HG02973 (cell line): ENCODE results near the gene NRG3.

Experiments used
- ATAC-seq: cut with Tn5 transposase; IDR thresholded peaks from one replicate; pipeline ENCODE4 v1.9.1; 2021; ENCODE audit warnings: moderate library complexity; ENCODE audit not compliant: unreplicated experiment

NRG3 gene

DNA sequence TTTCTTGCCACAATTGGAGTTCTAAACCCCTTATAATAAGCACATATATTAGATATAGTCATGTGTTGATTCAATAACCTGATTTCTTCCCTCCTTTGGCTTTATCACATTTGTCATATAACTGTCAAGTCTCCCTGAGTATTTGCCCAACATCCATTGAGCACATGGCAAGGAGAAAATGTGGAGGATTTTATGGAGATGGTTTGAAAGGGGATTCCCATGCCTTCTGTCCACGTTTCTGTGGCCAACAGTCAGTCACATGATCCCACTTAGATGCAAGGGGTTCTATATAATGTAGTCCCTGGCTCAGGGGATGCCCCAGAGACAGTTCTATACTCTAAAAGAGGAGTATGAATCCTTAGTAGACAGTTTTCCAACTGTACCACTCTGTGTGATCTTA is 577.7 kb downstream of the NRG3 start:
- no peak for ATAC-seq

DNA sequence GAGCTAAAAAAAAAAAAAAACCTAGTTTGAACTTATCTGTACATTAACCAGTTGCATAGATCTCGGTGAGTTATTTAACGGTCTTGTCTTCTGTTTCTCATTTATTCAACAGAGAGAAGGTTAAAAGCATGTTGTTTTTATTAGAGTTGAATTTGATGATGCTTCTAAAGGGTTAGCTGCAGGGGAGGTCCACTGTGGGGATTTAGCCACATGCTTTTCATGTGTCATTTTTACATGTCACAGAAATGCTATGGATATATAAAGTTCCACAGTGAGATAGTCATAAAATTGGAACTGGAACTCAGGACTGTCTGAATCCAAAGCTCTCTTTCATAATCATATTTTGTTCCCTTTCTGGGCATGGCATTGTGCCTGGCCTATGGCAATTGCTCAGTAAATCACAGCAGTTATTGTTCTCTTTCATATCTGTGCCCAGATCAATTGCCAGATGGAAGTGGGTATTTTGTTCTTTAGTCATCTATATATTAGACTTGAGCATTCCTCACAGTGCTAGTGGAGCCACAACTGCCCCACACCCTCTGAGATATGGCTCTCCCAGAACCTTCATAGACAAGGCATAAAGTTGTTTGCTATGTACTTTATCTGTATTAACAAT is 578.8 kb downstream of the NRG3 start:
- ATAC-seq = no peak

DNA sequence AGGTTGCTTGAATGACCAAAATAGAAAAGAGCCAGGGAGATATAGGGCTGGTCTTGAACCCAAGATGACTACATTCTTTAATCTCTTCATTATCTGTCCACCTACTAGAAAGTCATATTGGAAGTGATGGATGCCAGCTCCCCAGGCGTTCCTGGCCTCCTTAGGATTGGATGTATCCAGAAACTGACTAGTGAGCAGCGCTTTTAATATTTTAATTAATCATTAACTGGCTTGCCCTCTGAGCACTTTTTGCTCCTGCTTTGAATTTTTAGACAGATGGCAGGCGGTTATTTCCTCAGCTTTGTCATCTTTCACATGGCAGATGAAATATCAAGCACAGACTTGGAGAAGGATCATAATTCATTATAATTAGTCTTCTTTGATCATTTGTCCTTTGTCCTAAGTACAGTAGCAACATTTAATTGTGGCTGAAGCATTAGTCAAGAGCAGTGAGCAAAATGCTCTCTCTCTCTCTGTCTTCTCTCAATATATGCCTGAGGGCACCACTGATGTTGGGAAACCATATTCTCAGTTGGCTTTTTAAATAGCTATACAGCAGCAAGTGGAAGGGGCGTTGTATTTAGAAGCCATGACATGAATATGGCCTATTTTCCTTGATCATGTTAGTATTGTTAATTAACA is 588.0 kb downstream of the NRG3 start:
- no peak for ATAC-seq

DNA sequence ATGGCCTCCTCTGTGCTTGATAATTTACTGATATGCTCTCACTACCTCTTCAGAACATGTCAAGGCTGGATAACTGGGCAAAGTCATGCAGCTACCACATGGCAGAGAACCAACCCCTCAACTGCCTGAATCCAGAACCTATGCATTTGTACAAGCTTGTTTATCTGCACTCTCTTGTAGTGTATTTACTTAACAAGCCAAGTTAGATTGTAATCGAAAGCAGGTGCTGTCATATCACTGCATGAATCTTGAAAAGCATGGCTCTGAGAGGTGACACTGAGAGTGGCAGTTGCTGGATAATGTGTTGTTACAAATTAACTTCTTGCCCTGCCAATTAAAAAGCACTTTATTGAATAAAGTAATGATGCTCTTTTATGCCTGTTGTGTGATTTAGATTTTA is 588.6 kb downstream of the NRG3 start:
- ATAC-seq = no peak

DNA sequence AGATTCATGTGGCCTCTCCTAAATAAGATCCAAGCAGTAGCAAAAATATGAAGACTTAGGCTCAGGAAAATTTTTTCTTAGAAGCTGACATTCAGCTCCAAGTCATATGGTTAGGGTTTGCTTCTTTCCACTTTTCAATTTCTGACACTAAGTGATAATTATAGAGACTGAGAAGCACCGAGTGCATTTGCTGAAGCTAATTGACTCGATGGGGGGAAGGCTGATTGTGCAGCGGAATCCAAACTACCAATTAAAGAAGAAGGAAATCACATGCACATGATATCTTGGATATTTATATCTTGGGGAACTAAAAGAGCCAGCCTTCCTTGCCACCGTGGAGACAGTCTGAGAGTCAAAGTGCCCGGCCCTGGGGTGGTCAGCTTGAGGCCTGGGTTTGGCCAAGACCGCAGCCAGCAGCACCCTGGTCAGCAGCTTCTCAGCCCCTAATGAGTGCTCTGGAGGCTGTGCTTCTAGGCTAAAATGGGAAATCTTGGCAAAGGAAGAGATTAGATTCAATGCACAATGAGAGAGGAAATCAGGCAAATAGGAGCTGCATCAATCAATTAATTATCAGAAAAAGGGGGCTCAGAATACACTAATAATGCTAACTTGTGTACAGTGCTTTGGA is 589.3 kb downstream of the NRG3 start:
- no peak for ATAC-seq

DNA sequence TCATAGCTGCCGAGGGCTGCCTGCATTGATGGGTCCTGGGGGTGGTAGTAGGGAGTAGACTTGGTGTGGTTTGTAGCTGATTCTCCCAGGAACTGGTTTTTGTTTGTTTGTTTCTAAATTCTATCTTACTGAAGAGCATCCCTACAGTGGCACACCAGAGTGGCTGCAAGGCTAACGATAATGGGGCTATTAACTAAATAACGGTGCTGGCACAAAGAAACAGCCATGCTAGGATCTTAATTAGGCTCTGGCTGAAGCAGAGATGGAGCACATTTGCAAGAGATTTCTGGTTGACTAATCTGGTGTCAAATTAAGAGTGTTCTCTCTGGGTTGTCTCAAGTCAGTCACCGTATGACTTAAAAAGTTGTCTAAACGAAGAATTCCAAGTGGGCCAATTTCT is 590.0 kb downstream of the NRG3 start:
- ATAC-seq = no peak

DNA sequence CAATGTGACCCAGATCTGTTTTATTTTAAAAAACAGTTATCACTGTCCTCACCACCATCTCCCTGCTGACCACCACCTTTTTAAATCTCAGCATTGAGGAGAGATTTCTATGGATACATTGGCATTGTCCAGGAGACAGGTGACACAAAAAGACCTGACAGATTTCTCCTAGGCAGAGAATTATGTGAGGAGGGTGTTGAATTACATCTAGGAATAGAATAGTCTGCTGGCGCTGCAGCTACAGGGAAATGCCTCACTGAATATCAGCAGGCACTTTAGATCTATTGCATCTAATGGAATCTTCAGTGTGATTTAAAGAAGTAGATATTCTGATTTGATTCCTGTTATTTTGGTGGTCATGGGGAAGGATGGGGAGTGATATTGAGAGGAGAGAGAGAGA is 593.5 kb downstream of the NRG3 start:
- no peak for ATAC-seq

DNA sequence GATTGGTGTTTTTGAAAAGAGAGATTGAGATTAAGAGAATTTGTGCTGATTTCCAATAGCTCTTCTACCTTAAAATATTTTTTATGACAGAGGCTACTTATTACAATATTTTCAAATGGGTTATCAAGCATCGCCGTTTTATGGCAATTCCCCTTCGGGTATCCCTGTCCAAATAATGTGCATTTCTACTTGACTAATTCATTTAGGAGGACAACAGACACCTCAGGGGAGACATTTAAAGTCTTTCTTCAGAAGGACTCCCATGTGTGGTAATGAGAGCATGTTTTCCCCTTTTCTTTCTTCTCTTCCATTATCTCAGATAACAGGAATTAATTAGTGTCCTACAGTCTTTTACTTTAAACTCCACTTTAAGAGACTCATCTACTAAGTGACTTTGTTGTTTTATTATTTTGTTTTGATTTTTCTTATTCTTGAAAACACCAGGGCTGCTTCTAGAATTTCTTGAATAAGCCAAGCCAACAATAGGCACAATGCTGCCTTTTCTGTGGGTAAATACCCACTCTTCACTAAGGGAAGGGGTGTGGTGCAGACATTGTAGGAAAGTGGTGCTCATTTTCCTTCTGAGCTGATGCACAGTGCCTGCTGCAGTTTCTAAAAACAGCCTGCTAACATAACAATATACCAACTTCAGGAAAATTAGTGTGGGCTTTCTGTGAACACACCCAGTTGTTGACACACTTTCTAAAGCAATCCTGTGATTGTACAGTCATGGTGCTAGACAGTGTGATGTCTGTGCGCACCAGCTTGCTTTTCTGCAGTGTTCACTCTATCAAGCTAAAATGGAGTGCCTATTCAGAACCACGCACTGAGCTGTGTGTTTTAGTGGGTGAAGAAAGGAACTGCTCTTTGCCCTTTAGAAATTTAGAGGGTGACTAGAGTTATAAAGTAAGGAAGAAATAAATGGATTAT is 597.7 kb downstream of the NRG3 start:
- no peak for ATAC-seq

DNA sequence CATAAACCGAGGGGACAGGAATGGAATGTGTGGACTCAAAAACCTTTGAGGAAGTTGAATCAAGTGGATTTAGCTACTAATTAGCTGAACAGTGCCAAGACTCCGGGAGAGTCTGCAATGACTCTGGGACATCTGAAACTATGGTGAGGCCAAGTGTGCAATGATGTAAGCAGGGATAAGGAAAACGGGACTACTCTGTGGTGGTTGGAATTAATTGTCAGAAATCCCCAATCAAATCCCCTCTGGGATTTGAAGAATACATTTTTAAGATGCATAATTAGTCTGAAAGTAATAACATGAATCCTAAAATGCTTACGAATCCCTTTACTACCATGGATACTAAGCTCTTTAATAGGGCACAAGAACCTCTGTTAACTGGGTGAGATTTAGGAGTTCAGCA is 602.8 kb downstream of the NRG3 start:
- no peak for ATAC-seq

DNA sequence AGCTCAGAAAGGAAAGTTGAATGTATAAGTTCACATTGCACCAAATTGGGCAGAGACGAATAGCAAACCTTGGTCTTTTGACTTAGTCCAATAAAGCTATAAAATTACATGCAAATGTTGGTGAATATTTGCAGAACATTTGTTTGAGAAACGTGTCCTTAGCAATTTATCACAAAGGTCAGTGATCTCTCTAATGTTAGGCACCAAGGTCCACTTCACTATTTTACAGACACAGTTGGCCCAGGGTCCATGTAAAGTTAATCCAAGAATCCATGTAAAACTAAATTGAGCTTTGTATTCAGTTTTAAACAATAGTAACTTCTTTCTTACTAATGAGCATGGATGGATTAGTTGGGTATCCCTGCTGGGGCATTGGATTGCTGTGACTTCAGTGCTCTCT is 617.7 kb downstream of the NRG3 start:
- ATAC-seq = no peak

DNA sequence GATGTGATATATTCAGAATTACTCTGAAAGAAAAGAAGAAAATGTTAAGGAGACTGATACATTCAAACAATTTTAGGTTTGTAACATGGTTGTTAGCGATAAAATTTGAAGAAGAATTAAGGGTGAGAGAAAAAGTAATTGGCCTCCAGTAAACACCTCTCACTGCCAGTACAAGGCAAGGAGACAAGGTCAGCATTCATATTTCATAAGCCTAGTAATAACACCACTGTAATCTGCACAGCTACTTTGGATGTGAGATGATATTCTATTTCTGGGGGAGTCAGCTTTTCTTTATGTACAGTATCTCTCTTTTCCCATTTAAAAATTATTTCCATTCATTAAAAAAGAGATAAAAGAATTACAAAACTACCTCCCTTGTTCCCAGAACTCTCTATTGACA is 621.1 kb downstream of the NRG3 start:
- ATAC-seq = no peak

DNA sequence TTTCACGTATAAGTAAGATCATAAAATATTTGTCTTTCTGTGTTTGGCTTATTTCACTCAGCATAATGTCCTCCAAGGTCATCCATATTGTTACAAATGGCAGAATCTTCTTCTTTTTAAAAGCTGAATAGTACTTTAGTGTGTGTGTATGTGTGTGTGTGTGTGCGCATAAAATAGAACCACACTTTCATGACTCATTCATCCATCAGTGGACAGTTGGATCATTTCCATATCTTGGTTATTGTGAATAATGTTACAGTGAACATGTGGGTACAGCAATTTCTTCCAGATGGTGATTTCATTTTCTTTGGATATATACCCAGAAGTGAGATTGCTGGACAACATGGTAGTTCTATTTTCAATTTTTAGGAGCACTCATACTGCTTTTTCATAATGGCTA is 622.4 kb downstream of the NRG3 start:
- no peak for ATAC-seq

DNA sequence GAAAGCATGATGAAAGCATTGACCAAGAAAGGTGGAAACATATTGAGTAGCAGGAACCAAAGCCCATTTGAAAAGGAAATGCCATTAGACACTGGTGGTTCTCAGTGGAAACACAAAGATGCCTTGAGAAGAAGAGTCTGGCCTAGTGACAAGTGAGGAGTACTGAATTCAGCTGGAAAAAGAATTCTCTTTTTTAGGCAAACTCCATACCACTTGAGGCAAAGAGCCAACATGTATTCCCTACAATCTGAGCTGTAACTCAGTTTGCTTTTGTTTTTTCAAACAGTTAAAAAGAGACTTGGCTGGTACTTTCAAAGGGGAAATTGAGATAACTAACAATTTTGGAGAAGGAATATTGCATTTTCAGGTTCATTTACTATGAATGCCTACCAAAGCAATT is 624.0 kb downstream of the NRG3 start:
- no peak for ATAC-seq

DNA sequence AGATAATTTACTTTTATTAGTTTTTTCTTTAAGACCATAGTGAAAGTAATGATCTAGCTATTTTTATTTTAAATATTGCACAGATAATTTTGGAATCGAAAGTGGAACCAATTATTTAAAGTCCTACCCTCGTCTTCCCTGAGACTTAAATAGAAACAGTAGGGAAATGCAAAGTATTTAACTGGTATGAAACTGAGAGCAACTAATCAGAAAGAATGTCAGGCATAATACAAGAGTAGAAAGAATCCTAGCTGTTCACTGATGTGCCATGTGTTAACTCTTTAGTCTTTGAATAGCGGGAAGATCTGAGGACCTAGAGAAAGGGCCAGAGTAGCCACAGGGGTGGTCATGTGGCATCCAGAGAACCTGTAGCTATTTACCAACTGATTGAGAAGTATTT is 630.0 kb downstream of the NRG3 start:
- no peak for ATAC-seq

DNA sequence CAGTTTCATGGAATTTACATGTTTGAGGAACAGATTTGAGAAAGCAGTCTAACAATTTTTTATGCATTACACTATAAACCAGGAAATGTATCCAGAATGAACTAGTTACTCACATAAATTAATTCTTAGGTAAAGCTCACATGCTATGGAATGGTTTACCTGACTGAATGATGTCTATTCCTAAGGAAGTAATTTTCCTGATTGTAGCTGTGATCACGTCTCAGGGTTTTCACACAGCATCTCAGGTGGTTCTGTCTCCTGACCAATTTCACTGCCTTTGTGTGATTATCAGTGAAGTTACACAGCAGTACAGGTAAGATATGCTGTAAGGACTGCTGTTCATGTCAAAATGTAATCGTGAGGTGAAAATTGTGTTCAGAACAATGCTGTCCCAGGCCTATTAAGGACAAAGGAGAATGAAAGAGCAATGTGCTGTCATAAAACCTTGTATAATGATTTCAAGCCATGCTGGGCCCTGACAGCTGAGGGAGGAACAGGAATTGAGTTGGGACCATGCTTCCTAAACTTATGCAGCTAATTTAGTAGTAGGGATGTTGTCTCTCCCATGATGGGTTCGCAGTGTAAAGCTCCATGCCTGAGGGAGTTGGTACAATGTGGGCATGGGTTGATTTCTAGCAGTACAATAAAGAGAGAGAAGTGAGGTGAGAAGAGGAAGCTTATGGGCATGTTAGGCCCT is 631.8 kb downstream of the NRG3 start:
- no peak for ATAC-seq

DNA sequence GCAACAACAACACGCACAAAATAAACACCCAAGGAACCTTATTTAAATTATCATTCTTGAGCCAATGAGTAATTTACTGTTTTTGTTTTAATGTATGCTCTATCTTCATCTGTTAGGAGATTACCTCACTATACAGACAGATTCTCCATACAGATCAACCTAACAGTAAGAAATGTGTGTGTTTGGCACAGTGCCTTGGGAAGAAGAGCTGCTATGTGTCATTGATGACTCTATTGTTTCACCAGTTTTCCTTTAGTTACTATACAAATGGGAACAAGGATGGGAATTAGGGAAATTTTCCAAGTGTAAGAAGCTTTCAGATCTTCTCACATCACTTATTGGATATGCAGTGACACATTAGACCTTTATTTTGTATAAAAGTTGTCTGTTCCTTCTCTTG is 640.3 kb downstream of the NRG3 start:
- no peak for ATAC-seq

DNA sequence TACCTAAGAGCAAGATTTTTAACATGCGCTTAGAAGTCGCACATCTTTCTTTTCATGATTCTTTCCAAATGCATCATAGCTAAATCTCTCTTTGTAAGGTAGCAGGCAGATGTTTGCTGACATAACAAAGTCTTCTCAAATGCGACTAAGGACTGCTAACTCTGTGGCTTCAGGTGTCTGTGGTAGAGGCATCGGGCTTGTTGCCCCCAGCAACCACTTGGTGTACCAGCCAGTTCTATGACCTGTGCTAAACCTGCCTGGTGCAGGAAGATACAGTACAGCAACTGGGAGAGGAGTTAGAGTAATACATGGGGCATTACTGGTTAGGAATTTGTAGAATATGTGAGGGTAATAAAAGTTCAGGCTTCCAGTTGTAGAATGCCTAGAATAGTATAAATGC is 654.1 kb downstream of the NRG3 start:
- no peak for ATAC-seq

DNA sequence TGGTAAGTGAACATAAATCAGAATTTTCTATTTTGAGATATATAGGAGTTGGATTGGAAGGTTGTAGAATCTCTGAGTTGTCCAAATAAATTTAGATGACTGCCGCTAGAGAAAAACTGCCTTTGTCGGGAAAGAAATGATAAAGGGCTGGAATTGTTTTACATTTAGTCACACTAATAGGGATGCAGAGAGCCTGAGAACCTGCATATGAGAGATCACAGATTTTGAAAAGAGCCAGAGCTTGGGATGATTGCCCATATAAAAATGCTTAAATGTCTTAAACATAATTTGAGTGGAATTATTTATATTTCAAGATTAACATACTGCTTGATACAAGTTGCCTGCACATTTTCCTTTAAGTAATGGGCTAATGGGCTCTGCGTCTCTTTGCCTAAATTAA is 660.5 kb downstream of the NRG3 start:
- no peak for ATAC-seq

DNA sequence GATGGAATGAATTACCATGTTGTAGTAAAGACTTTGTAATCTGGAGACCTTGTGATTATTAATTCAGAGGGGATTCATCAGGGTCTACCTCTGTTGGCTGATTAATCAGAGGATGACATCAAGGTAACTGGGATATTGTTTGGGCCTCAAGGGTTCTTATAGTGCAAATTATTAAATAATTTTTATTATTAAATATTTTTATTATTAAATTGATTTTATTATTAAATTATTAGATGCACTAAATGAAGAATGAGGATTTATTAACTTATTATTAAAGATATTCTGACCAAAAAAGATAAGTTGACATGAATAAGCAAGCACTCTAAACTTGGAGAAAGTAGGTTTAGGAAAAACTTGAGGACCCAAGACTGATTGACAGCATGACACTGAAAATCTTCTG is 661.7 kb downstream of the NRG3 start:
- ATAC-seq = no peak

DNA sequence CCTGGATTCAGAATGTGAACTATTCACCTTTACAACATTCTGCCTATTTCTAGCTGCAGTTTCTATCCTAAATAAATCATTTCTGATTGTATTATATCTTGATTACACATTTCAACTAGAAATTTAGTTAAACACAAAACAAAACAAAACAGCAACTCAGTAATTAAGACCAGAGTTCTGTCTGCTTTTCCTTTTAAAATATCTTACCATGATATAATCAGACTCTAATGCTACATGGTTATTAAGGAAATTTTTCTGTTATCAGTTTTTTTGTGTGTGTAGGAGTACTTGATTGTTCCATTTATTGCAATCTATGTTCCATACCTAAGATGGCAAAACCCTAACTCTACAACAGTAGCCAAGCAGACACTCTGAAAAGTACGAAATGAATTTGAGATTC is 663.3 kb downstream of the NRG3 start:
- ATAC-seq = no peak

DNA sequence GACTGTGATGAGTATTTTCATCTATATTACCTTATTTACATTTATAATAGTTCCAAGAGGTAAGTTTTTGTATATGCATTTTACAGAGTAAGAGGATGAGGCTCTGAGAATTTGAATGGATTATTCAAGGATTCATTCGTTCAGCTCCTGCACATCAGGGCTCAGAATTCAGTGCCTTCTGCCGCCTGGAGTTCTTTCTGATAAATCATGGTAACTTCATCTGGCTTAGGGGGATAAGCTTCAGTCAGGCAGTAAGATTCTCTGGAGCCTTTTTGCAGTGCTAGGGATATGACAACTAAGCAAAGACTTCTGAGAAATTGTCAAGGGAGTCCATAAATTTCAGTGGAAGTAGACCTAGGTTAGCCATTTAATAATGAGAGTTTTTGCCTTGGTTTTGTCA is 668.6 kb downstream of the NRG3 start:
- no peak for ATAC-seq
